Tongue (tissue), 2 donors: ENCODE results near the gene TIAM2. TPM values are rescaled to one million over a fixed set of nuclear protein-coding genes. Genes with fewer than 3 reads are reported as not detected.
"Not testable (repeated sequence)": the region's sequence is repeated elsewhere in the genome, so short reads cannot be mapped to it uniquely, and the experiment has no call there.

ENCODE experiments used
- DNase-seq: peaks from one replicate; pipeline ENCODE4 v3.0.0-alpha.2; 2015
- total RNA-seq: library from RNA; depleted of rRNA; stranded (reverse); fragments of >200 nt; gene quantifications from one replicate; pipeline ENCODE4 v1.2.3, GENCODE V29; 2014

Gene TIAM2
- total RNA-seq, 1 donor from 2014 or later = 32.2 TPM

DNA sequence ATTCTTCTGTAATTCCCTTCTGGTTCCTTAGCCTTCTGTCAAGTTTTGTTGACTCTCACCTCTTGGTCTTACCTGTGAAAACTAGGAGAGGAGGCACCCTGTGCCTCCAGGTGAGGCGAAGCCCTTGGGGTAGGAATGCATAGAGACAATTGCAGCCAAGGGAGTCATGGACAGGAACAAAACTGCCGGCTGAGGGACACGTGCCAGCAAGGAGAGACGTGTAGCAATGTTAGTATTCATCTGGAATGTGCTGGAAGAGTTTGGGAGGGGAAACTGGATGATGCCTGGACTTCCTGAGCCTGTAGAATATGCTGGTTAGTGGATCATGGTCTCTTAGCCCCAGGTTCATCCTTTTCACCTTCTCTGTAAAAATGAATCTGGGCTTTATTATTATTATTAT, 3.9 kb upstream of the TIAM2 start:
- DNase-seq = no peak

DNA sequence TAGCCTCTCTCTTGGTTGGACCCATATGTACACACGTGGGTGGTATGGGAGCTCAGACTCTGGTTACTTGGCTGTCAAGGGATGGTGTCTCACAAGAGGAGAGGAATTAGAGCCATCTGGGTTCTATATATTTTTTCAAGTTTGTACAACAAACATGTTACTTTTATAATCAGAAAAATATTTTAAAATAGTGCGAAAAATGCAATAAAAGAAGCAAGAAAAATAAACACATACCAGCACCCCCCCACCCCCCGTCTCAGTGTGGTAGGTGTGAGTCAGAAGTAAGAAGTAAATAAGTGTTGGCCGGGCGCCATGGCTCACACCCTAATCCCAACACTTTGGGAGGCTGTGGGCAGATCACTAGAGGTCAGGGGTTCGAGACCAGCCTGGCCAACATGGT, 2.1 kb upstream of the TIAM2 start:
- no peak for DNase-seq

DNA sequence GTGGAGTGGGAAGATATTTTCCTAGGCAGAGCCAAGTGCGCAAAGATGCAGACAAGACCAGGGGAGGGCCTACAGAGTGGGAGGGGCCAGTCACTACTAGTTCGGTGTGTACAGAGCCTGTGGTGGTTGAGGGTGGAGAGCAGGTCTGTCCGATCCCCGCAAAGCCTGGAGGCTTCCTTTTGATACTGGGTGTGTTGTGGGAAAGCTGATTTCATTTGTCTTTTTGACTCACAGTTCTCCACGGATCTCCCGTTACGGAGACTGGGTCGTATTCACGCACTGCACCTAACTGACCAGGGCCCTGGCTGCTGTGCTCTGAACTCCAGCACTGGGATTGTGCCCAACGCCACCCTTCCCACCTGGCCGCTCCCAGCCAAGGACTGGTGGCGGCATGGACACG, 1.4 kb upstream of the TIAM2 start:
- DNase-seq = no peak

DNA sequence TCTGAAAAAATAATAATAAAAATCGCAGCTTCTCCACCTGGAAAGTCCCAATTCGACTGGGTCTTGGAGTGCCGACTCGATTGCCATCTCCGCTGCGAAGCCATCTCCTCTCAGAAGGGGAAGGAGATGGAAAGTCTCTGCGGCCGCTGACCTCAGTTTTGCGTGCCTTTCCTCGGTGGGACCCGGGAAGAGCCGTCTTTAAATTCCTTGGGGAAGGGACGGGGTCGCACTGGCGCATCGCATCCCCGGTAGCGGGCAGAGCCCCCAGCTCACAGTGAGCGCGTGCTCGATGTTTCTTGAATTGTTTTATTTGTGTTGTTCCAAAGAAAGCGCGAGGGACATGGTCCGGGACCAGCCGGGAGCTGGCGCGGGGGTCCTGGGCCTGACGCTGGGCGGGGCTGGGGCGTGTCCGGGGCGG, 270 bp upstream of the TIAM2 start:
- DNase-seq = no peak

DNA sequence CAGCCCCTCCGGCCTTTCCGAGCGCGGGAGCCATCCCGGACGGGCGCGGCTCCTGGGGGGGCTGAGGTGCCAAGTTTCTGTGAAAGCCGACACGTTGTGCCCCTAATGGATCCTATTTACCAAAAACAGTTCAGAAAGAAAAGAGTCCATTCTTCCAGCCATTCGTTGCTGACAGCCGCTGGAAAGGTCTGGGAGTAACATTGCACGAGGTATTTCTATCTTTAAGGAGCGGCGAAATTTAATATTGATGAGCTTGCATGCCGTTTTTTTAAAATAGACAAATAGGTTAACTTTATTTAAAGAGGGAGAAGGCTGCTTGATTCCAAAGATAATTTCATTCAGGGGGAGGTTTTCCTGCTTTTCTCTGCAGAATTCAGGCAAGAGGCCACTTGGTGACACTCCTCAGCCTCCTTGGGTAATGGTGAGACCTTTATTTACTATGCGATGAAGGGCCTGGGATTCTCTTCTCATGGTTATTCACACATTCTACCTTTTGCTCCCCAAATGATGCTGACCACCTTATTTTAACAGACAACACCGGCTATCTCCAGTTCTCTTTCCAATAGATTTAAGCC, 988 bp downstream of the TIAM2 start:
- DNase-seq = no peak

DNA sequence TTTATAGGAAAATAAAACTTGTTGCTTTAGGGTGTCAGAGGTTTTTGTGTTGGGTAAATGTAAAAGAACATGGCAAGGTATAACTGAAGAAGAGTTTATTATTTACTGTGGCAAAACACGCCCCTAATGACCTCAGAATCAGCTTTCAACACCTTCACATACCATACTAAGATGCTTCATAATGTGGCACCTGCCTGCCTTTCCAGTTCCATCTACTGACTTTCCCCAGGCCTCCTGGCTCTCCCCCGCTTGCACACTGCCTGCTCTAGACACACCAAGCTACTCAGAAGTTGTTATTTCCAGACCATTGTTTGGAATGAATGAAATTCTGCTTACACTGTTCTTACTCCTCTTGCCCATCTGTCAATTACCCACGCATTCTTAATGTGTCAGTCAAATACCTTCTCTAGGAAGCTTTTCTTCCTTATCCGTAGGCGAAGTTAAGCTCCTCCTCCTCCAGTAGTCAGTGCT, 1.8 kb downstream of the TIAM2 start:
- no peak for DNase-seq

DNA sequence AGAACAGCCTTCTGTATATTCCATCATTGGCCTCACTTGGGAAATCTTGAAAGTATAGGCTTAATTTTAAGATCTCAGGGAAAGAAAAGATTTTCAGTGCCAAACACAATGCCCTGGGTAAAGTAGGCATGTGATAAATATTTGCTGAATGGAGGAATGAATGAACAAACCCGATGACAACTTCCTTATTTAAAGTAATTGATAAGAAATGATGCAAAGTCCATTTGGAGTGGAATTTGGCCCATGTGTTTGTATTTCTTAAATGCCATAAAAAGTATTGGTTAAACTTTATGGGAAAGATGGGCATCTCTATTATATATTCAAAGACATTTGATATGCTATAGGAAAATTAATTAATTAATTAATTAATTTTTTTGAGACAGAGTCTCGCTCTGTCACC, 3.7 kb downstream of the TIAM2 start:
- no peak for DNase-seq

DNA sequence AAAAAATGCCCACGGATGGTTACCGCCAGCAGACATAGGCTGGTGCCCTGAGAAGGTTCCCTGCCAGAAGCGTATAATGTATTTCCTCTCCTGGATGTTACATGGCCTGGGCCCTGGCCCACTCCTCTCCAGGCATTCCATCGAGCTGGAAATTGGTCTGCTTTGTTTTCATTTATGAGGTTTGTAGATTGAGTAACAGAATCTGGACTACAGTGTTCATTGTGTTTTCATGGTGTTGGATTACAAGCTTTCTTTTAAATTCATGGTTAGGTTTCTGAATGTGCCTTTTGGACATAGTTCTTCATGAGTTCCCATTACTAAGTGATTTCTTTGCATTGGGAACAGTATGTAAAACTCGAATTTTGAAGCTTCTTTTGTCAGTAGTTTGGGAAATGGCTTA, 6.4 kb downstream of the TIAM2 start:
- DNase-seq = no peak

DNA sequence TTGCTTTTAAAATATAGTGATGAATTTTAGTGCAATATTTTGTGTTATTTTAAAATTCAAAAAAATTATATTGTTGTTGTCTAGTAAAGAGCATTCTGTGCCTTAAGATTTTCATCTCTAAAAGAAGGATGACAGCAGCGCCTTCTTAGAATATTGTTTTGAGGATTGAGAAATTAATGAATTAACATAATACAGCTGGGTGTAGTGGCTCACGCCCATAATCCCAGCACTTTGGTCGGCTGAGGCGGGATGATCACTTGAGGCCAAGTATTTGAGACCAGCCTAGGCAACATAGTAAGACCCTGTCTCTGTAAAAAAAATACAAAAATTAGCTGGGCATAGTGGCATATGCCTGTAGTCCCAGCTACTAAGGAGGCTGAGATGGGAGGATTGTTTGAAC, 6.8 kb downstream of the TIAM2 start:
- DNase-seq = no peak

DNA sequence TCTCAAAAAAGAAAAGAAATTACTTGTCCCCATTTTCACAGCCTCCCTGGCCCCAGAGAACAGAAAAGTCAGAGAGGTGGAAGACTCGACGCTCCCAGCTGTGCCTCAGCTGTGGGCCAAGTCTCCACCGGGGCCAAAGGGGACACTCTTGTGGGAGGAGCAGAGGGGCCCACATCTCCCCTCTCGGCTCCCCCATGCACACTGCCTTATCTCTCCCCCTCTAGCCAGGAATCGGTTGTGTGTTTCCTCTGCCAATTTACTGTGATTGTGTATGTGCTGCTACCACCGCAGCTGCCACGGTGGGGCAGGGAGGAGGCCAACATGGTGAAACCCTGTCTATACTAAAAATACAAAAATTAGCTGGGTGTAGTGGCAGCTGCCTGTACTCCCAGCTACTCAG, 8.4 kb downstream of the TIAM2 start:
- no peak for DNase-seq

DNA sequence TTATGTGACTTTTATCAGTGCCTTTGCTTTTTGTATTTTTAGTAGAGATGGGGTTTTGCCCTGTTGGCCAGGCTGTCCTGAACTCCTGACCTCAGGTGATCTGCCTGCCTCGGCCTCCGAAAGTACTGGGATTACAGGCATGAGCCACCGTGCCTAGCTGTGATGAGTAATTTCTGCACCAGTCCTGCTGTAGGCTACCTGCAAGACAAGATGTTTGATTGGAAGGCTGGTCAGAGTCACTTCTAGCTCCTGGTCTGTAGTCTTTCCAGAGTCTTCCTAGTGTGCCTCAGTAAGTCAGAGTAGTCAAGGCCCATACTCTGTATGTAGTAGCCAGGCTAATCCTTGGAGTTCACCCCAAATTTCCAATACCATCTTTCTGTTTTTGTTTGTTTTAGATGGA, 8.9 kb downstream of the TIAM2 start:
- DNase-seq = no peak

DNA sequence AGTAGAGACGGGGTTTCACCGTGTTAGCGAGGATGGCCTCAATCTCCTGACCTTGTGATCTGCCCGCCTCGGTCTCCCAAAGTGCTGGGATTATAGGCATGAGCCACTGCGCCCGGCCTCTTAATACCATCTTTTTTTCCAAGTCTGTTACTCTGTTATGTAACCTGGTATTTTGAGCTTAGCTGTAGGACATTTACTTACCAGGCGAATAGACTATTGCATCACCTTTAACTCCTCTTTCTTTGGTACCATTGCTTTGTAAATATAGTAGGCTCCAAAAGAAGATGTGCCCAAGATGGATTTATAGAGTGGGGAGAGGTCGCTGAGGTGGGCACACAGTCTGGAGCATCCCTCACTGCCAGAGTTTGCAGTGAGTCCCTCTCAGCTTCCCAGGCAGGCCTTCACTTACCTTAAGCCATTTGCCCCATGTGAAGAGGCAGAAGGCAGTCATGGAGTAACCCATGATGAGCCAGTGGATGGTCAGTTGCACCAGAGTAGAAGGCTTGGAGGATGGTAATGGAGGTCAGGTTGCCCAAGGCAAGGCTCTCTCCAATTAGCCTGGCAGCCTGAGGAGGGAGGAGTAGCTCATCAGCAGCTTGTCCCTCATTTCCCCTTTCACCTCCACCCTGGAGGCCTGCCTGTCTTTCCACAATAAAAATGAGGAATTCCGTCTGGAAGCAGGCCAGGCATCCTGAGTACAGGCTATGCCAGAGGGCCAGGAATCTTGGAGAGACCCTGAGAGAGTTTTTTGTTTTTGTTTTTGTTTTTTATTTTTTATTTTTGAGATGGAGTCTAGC, 9.7 kb downstream of the TIAM2 start:
- no peak for DNase-seq

DNA sequence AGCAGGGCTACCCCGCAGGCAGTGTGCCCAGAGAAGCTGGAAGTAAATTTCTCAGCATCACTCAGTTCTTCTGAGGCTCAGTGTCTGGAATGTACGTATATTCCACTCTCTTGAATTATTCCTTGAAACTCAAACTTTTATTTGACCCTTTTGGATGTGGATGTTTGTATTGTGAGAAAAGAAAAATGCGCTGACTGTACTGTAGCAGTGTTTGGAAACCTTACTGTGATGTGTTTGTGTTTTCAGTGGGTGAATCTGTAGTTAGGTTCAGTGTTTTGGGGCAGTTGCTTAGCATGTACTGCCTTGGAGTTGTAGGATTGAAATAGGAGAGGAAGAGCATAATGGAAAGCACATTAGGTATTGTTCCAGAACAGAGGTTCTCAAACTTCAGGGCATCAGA, 13.5 kb downstream of the TIAM2 start:
- DNase-seq = no peak

DNA sequence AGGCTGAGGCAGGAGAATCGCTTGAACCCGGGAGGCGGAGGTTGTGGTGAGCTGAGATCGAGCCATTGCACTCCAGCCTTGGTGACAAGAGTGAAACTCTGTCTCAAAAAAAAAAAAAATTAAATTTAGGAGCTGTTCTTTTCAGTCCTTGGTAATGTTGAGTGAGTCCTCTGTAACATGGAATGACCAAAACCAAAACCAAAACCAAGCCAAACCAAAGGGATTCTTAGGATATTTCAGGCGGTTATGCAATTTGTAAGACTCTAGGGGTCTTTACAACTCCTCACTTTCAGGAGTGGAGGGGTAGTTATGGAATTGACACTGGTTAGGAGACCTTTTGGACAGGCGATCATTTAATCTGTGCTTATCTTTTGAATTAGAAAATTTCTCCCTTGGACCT, 15.8 kb downstream of the TIAM2 start:
- DNase-seq = no peak

DNA sequence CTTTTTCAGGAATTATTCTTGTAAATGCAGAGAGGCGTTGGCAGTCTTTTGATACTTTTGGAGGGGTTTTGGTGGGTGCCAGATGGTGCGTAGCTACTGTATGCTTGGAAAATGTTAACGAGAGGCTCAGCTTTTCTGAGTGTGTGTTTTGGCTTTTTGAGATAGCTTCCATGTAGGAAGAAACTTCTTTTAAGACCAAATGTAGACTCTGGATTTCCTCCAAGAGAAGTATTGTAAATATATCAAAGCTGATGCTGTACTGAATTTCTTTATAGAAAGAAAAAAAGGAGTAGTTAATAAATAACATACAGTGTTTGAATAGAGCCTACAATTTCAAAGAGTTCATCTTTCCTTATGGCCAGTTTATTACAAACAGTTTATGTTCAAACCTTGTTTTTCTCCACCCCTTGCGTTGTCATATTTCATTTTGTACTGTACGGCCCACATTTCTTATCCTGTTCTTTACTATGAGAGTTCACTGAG, 16.7 kb downstream of the TIAM2 start:
- DNase-seq = peak; percentile 57

DNA sequence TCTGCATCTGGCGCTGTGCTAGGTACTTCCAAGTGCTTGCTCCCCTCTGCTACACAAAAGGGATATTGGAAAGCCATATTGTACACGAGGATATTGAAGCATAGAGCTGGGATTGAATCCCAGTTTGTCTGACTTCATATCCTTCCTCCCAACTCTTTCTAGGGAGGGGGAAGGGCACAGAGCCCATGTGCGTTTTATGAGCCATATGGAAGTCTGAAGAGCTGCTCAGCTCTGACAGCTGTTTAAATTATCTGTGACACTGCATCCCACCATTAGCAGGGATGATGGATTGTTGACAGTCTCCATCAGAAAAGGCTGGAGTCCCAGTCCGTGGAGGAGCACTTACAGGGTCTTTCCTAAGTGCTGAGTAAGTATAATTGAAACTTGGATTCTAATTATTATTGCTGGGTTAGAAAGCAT, 18.4 kb downstream of the TIAM2 start:
- peak; percentile 82 for DNase-seq

DNA sequence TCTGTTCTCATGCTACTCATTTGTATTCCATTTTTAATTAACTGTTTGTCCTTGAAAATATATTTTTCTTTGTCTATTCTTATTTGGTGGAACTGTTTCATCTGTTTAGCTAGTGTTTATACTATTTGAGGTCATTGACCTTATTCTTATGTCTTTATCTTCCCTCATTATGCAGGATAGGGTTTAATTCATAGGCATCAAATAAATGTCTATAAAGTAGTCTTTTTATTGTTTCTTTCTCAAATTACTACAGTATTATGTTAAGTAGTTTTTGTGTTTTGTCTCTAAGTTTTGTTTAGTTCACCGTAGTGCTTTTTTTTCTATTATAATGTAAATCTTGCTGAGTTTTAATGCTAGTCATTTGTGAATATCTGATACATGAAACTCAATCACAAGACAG, 19.0 kb downstream of the TIAM2 start:
- DNase-seq = no peak

DNA sequence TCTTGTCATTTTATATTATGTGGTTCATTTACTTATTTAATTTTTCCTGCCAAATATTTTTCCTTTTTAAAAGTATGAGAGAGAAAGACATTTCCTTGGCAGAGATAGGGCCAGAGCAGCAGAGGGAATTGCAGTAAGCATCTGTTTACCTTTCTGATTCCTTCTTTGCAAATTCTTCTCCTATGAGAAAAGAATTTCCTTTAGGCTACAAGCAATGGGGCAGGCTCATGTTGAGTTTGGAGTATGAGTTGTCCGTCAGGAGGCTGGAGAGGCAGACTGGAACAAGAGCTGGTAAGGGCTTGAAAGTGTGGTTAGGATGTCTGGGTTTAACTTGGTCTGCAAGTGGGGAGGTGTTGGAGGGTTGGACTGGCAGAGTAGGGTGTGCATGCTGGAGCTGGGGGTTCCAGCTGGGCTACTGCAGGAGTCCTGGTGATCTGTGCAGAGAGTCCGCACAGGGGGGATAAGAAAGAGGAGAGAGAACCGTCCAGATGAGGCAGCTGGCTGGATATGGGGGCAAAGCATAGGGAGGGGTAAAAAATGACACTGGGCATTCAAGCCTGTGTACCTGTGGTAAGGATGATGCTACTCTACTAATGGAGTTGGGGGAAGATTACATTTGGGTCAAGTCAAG, 19.7 kb downstream of the TIAM2 start:
- peak; percentile 59 for DNase-seq

DNA sequence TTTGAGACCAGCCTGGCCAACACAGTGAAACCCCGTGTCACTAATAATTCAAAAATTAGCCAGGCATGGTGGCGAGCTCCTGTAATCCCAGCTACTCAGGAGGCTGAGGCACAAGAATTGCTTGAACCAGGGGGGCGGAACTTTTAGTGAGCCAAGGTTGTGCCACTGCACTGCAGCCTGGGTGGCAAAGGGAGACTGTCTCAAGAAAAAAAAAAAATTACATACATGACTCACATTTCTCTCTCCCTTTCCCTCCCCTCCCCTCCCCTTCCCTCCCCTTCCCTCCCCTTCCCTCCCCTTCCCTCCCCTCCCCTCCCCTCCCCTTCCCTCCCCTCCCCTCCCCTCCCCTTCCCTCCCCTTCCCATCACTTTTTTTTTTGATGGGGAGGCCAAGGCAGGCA, 23.3 kb downstream of the TIAM2 start:
- not testable (repeated sequence) for DNase-seq

DNA sequence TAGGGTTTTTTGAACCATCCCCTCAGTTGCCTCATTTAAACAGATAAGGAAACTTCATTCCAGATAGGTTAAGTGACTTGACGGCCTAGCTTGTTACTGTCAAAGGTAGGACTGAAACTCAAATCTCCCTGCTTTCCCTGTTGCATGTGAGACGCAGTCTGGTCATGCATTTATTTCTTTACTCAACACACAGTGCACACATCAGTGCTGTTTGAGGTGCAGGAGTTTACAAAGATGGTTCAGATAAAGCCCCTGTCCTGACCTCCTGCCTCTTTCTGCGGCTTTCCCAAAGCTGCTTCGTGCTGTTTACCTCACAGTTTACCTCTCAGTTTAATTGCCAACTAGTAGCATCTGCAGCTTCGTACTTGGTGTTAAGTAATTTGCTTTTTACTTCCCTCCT, 26.6 kb downstream of the TIAM2 start:
- no peak for DNase-seq

DNA sequence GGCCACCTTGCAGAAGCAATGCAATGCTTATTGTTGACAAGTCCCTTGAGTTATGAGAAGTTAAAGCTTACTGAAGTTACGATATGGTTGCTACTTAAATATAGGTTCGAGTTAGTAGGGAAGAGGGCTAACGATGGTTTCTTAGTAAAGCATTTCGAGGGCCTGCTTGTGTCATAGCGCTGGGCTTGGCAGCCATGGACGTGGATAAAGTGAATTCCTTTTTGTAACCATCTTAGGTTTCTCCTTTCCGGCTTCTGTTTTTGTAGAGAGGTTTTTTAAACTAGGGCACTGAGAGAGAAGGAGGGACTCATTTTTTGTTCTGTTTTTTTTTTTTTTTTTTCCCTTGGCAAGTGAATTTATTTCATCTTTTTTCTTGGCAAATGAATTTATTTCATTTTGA, 27.6 kb downstream of the TIAM2 start:
- no peak for DNase-seq

DNA sequence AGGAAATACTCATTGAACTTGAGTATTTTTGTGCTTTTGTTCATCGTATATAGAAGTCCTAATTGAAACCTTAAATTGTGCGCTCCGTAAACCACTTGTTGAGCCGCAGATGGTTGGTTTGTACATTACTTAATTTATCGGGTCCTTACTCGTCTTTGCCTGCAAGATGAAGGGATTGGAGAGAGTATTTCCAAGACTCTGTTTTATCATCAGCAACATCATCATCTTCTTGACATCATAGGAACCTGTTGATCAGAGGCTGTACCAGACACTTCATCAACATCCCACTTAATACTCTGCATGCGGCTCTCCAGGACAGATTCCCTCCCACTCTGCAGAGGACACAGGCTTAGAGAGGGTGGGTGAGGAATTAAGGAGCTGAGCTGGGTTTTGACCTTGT, 28.6 kb downstream of the TIAM2 start:
- DNase-seq = no peak

DNA sequence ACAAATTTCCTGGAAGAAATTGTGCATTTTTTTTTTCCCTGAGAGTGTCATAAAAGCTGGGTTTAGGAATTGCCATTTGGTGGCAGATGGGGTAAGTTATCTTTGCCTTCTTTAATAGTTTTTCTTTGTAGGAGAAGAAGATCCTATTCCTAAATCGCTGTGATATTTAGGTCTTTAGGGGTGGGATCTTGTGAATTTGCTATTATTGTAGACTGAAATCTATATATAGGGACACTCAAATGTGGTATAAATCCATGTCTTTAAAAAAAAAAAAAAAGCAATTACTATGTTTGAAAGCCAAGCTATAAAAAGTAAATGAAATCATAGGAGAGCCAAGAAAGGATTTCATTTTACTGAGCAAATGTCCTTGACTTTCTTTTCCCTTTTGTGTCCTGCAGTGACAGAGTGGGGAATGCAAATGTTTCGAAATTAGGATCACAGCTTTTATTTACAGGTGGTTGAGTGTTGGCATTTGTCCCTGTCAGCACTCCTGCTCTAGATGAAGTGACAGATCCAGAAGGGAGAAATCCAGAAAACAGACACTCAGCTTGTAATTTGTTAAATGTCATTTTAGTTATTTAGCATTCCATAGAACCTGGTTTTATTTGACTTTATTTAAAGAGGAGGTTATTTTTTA, 29.4 kb downstream of the TIAM2 start:
- no peak for DNase-seq
